DOHH2 (cell line): ENCODE results near the gene SPDL1.

Source experiments
- EZH2phosphoT487 ChIP-seq: fragments of 200-600 bp; sonication (generic); IDR thresholded peaks from 2 replicates; pipeline ENCODE4 v1.6.1; 2017; ENCODE audit warnings: borderline replicate concordance, mild to moderate bottlenecking, antibody characterized with exemption, low read length, moderate library complexity, mixed read lengths
- TF ChIP-seq, protein P1 (sequence below): fragments of 200-600 bp; sonication (generic); IDR thresholded peaks from one replicate; pipeline ENCODE4 v1.5.1; 2014; ENCODE audit warnings: antibody characterized with exemption, mild to moderate bottlenecking, low read depth, low read length; ENCODE audit not compliant: poor library complexity, severe bottlenecking

DNA sequence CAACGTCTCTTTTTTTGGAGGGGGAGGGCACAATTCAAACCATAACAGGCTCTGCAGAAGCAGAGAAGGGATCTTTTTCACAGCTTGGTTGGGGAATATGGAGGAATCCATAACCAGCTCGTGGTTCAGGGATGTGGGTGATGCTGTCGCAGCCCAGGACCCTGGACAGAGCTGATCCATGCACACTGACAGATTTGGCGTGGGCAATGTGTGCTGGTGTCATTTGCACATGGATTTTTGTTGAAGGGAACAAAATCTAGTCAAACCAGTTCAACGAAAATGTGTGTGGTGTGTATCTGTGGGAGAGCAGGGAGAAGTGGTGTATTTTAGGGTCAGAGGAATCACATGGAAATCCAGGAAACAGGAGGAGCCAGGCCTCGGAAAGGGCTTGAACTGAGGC, 57.7 kb downstream of the SPDL1 start:
- TF ChIP-seq, protein P1, sequence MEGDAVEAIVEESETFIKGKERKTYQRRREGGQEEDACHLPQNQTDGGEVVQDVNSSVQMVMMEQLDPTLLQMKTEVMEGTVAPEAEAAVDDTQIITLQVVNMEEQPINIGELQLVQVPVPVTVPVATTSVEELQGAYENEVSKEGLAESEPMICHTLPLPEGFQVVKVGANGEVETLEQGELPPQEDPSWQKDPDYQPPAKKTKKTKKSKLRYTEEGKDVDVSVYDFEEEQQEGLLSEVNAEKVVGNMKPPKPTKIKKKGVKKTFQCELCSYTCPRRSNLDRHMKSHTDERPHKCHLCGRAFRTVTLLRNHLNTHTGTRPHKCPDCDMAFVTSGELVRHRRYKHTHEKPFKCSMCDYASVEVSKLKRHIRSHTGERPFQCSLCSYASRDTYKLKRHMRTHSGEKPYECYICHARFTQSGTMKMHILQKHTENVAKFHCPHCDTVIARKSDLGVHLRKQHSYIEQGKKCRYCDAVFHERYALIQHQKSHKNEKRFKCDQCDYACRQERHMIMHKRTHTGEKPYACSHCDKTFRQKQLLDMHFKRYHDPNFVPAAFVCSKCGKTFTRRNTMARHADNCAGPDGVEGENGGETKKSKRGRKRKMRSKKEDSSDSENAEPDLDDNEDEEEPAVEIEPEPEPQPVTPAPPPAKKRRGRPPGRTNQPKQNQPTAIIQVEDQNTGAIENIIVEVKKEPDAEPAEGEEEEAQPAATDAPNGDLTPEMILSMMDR, result no peak
- TF ChIP-seq EZH2phosphoT487, result no peak
